DND-41 (cell line): ENCODE data around the gene AGK.

Experiments
- ATAC-seq: fragments of 200-7000 bp; cut with Tn5 transposase; 3 replicates; pipeline ENCODE4 v1.9.1; 2021; ENCODE audit warnings: low read depth; ENCODE audit not compliant: insufficient read depth
- DNase-seq: peaks from one replicate; pipeline ENCODE4 v3.0.0-alpha.2; 2020
- H2AFZ ChIP-seq: 2 replicates; pipeline ENCODE4 v1.6.0; 2012; ENCODE audit warnings: low read depth, low read length
- H3K27ac ChIP-seq: 2 replicates; pipeline ENCODE4 v1.5.1; 2012; ENCODE audit warnings: low read length, inconsistent platforms
- H3K27me3 ChIP-seq: fragments of 200-600 bp; sonication (generic); 2 replicates; pipeline ENCODE4 v1.6.0; 2012; ENCODE audit warnings: low read length, mild to moderate bottlenecking, inconsistent platforms; ENCODE audit not compliant: insufficient read depth, poor library complexity
- H3K36me3 ChIP-seq: 2 replicates; pipeline ENCODE4 v1.5.1; 2012; ENCODE audit warnings: low read length, inconsistent platforms; ENCODE audit not compliant: insufficient read depth
- H3K4me1 ChIP-seq: 2 replicates; pipeline ENCODE4 v1.5.1; 2012; ENCODE audit warnings: mild to moderate bottlenecking, low read length; ENCODE audit not compliant: insufficient read depth
- H3K4me2 ChIP-seq: 2 replicates; pipeline ENCODE4 v1.6.0; 2012; ENCODE audit warnings: mild to moderate bottlenecking, moderate library complexity, low read length, inconsistent platforms; ENCODE audit not compliant: insufficient read depth
- H3K4me3 ChIP-seq, 2 experiments: fragments of 200-600 bp in 1 of 2; shearing (Covaris generic) in 1 of 2; 2 replicates each; pipeline ENCODE4 v1.5.1; 2012 to 2016; ENCODE audit warnings: inconsistent platforms in 2 of 2, low read length in 2 of 2, mild to moderate bottlenecking in 2 of 2, low read depth in 1 of 2, moderate library complexity in 1 of 2
- H3K79me2 ChIP-seq: 2 replicates; pipeline ENCODE4 v1.6.0; 2012; ENCODE audit warnings: low read length, inconsistent platforms; ENCODE audit not compliant: insufficient read depth
- H3K9ac ChIP-seq: 2 replicates; pipeline ENCODE4 v1.6.0; 2012; ENCODE audit warnings: low read depth, mild to moderate bottlenecking, inconsistent platforms, low read length, moderate library complexity
- H3K9me3 ChIP-seq: 2 replicates; pipeline ENCODE4 v1.5.1; 2012; ENCODE audit warnings: low read length, moderate library complexity, mild to moderate bottlenecking, inconsistent platforms; ENCODE audit not compliant: insufficient read depth, severe bottlenecking
- H4K20me1 ChIP-seq: 2 replicates; pipeline ENCODE4 v1.6.0; 2012; ENCODE audit warnings: low read length; ENCODE audit not compliant: insufficient read depth
- EZH2 ChIP-seq: IDR thresholded peaks from 3 replicates; pipeline ENCODE4 v1.6.1; 2012; ENCODE audit warnings: borderline replicate concordance, low read depth, mild to moderate bottlenecking, moderate library complexity, low read length, inconsistent platforms; ENCODE audit not compliant: severe bottlenecking
- TF ChIP-seq, protein P1 (sequence below): IDR thresholded peaks from 2 replicates; pipeline ENCODE4 v1.5.1; 2012; ENCODE audit warnings: borderline replicate concordance, low read length, moderate library complexity, mild to moderate bottlenecking; ENCODE audit not compliant: poor library complexity, severe bottlenecking; ENCODE audit errors: extremely low read depth

Gene AGK

DNA sequence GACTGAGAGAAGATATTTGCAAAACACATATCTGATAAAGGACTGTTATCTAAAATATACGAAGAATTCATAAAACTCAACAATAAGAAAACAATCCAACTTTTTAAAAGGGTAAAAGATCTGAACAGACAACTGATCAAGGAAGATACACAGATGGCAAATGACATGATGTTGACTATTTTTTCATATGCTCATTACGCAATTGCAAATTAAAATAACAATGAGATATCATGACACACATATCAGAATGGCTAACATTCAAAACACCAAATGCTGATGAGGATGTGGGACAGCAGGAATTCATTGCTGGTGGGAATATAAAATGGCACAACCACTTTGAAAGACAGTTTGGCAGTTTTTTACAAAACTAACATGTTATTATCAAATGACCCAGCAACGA, 141.9 kb downstream of the AGK start:
- no peak for DNase-seq
- no peak for ATAC-seq
- Histone ChIP-seq H3K4me2 (no peak overlapping the region), H3K79me2 (peaks cover 20% of the 10 kb centered on the region; the same call in 1 of the 2 replicates), H4K20me1 (peaks cover 41% of the 10 kb centered on the region), H2AFZ (no peak overlapping the region), H3K27ac (no peak overlapping the region), H3K36me3 (no peaks in the 10 kb centered on the region), H3K27me3 (no peaks in the 10 kb centered on the region), H3K4me3 (no peak overlapping the region), H3K4me1 (no peaks in the 10 kb centered on the region), H3K9me3 (no peaks in the 10 kb centered on the region), H3K9ac (no peak overlapping the region)
- TF ChIP-seq, protein P1, sequence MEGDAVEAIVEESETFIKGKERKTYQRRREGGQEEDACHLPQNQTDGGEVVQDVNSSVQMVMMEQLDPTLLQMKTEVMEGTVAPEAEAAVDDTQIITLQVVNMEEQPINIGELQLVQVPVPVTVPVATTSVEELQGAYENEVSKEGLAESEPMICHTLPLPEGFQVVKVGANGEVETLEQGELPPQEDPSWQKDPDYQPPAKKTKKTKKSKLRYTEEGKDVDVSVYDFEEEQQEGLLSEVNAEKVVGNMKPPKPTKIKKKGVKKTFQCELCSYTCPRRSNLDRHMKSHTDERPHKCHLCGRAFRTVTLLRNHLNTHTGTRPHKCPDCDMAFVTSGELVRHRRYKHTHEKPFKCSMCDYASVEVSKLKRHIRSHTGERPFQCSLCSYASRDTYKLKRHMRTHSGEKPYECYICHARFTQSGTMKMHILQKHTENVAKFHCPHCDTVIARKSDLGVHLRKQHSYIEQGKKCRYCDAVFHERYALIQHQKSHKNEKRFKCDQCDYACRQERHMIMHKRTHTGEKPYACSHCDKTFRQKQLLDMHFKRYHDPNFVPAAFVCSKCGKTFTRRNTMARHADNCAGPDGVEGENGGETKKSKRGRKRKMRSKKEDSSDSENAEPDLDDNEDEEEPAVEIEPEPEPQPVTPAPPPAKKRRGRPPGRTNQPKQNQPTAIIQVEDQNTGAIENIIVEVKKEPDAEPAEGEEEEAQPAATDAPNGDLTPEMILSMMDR: no peak
- no peak for TF ChIP-seq EZH2

DNA sequence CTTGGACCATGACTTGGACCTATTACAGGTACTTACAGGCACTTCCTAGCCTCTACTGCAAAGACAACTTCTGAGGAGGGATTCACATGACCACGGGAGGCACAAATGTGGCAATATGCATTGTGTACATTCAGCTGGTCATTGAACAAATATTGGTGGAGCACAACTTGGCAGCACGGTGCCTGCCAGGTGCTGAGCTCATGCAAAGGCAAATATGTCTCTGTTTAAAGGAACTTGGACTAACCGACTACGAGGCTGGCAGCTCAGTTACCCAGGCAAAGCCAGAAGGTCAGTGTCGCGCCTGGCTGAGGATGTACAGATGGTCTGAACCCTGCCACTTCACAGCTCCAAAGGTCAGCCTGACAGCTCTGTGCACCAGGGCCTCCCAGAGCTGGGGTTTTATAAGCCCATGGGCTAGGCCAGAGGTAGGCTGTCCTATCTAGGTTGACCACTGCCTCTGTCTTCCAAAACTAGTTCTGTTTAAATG, 144.6 kb downstream of the AGK start:
- H3K9ac ChIP-seq: no peak overlapping the region
- no peak overlapping the region for H2AFZ ChIP-seq
- peaks cover 48% of the 10 kb centered on the region for H4K20me1 ChIP-seq
- H3K27ac ChIP-seq: no peak overlapping the region
- H3K79me2 ChIP-seq: peaks cover 30% of the 10 kb centered on the region
- no peak overlapping the region for H3K4me3 ChIP-seq
- TF ChIP-seq, protein P1: no peak
- no peak for TF ChIP-seq EZH2
- peaks cover 14% of the 10 kb centered on the region for H3K4me1 ChIP-seq
- no peak overlapping the region for H3K4me2 ChIP-seq
- H3K36me3 ChIP-seq: no peaks in the 10 kb centered on the region
- no peaks in the 10 kb centered on the region for H3K27me3 ChIP-seq
- ATAC-seq (no peak), DNase-seq (no peak)
- no peaks in the 10 kb centered on the region for H3K9me3 ChIP-seq

DNA sequence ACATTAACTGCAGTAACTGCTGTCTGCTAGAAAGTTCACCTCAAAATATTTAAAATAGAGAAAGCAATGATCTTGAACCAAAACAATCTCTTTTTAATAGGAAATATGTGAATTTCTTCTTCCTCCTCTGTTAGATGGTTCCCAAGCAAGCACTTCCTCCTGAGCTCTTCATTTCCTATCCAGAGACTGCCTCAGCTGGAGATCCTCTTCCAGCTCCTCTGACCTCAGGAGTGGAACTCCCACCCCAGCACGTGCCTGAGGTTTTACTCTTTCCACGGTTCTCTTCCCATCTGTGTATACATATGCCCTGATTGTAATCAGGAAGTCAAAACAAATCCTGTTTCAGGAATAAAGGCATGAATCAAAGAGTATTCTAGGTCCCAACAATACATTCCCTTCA, 145.1 kb downstream of the AGK start:
- H4K20me1 ChIP-seq: peaks cover 45% of the 10 kb centered on the region
- H3K9ac ChIP-seq: no peak overlapping the region
- no peaks in the 10 kb centered on the region for H3K9me3 ChIP-seq
- no peak overlapping the region for H2AFZ ChIP-seq
- no peaks in the 10 kb centered on the region for H3K27me3 ChIP-seq
- no peak overlapping the region for H3K27ac ChIP-seq
- no peaks in the 10 kb centered on the region for H3K36me3 ChIP-seq
- DNase-seq: no peak
- no peak for TF ChIP-seq EZH2
- TF ChIP-seq, protein P1: no peak
- peaks cover 30% of the 10 kb centered on the region for H3K79me2 ChIP-seq
- H3K4me2 ChIP-seq: no peak overlapping the region
- ATAC-seq: no peak
- peaks cover 18% of the 10 kb centered on the region for H3K4me1 ChIP-seq
- H3K4me3 ChIP-seq: no peak overlapping the region
